CD4-positive, alpha-beta T cell treated with Interferon alpha-2 for 1 hour (primary cell): ENCODE measurements around the gene ZBTB38.

Experiments used
- DNase-seq, 2 donors: peaks; one replicate each; pipeline ENCODE4 v3.0.0-alpha.2; 2020 to 2022

ZBTB38 gene

GRCh38 chr3:141337991-141338390, 30.3 kb upstream of the ZBTB38 start:
- no peak for DNase-seq

- no peak for DNase-seq
Measured at GRCh38 chr3:141338881-141339280, 29.4 kb upstream of the ZBTB38 start.

- no peak for DNase-seq
Measured at GRCh38 chr3:141341536-141341935, 26.8 kb upstream of the ZBTB38 start.

- DNase-seq: no peak
Measured at GRCh38 chr3:141342386-141342785, 25.9 kb upstream of the ZBTB38 start.

GRCh38 chr3:141343077-141343476, 25.2 kb upstream of the ZBTB38 start:
- no peak for DNase-seq

- DNase-seq: no peak
Measured at GRCh38 chr3:141343865-141344271, 24.4 kb upstream of the ZBTB38 start.

GRCh38 chr3:141345528-141345927, 22.8 kb upstream of the ZBTB38 start:
- DNase-seq: no peak

GRCh38 chr3:141346007-141346406, 22.3 kb upstream of the ZBTB38 start:
- DNase-seq: no peak

- DNase-seq: no peak
Measured at GRCh38 chr3:141346418-141346817, 21.9 kb upstream of the ZBTB38 start.

GRCh38 chr3:141346839-141347238, 21.5 kb upstream of the ZBTB38 start:
- DNase-seq: no peak

- DNase-seq: no peak
Measured at GRCh38 chr3:141348837-141349236, 19.5 kb upstream of the ZBTB38 start.

- no peak for DNase-seq
Measured at GRCh38 chr3:141349711-141350110, 18.6 kb upstream of the ZBTB38 start.

- DNase-seq: no peak
Measured at GRCh38 chr3:141350666-141351065, 17.6 kb upstream of the ZBTB38 start.

- DNase-seq: no peak
Measured at GRCh38 chr3:141352262-141352984, 15.9 kb upstream of the ZBTB38 start.

GRCh38 chr3:141353652-141354495, 14.4 kb upstream of the ZBTB38 start:
- DNase-seq: no peak

- DNase-seq: no peak
Measured at GRCh38 chr3:141354517-141354916, 13.8 kb upstream of the ZBTB38 start.

- DNase-seq: no peak
Measured at GRCh38 chr3:141355242-141355641, 13.1 kb upstream of the ZBTB38 start.

GRCh38 chr3:141356046-141356445, 12.3 kb upstream of the ZBTB38 start:
- no peak for DNase-seq

- DNase-seq: peak; percentile 19 to 66
Measured at GRCh38 chr3:141360888-141361598, 7.3 kb upstream of the ZBTB38 start.

GRCh38 chr3:141362736-141363135, 5.6 kb upstream of the ZBTB38 start:
- DNase-seq: no peak

- DNase-seq: no peak
Measured at GRCh38 chr3:141365201-141365600, 3.1 kb upstream of the ZBTB38 start.

- no peak for DNase-seq
Measured at GRCh38 chr3:141366285-141367037, 1.8 kb upstream of the ZBTB38 start.
